K562 (cell line): ENCODE measurements around the gene SRSF9. TPM values are rescaled to one million over a fixed set of nuclear protein-coding genes. Genes with fewer than 3 reads are reported as not detected.

Source experiments
- ARHGAP35 ChIP-seq: fragments of 450-650 bp; IDR thresholded peaks from 2 replicates; pipeline ENCODE4 v1.6.1; 2018; ENCODE audit not compliant: partially characterized antibody
- CHCHD3 ChIP-seq: fragments of 250-450 bp; sonication (Bioruptor Pico); IDR thresholded peaks from 2 replicates; pipeline ENCODE4 v2.1.2; 2022; ENCODE audit warnings: mild to moderate bottlenecking
- E2F4 ChIP-seq: sonication (generic); formaldehyde crosslinking; IDR thresholded peaks from 2 replicates; pipeline ENCODE4 v1.8.0; 2022; ENCODE audit warnings: mild to moderate bottlenecking, low read depth, missing genetic modification reagents
- LCOR ChIP-seq: sonication (generic); formaldehyde crosslinking; IDR thresholded peaks from 2 replicates; pipeline ENCODE4 v1.8.0; 2022; ENCODE audit warnings: mild to moderate bottlenecking, missing genetic modification reagents
- PCBP2 ChIP-seq: fragments of 200-400 bp; formaldehyde crosslinking; IDR thresholded peaks from 2 replicates; pipeline ENCODE4 v1.6.1; 2018; ENCODE audit warnings: low read length, low read depth, mild to moderate bottlenecking, moderate library complexity; ENCODE audit not compliant: poor library complexity, severe bottlenecking
- PURB ChIP-seq: sonication (generic); formaldehyde crosslinking; IDR thresholded peaks from 2 replicates; pipeline ENCODE4 v1.9.0; 2021; ENCODE audit warnings: low read depth, mild to moderate bottlenecking, missing genetic modification reagents
- ZEB2 ChIP-seq: fragments of 450-650 bp; IDR thresholded peaks from 2 replicates; pipeline ENCODE4 v1.6.1; 2016
- ZNF224 ChIP-seq: sonication (generic); formaldehyde crosslinking; IDR thresholded peaks from 2 replicates; pipeline ENCODE4 v1.8.0; 2022; ENCODE audit warnings: mild to moderate bottlenecking, missing genetic modification reagents
- polyA plus RNA-seq, 8 experiments: library from polyadenylated mRNA; depleted of rRNA in 4 of 8; stranded (reverse) in 5 of 8; unstranded in 3 of 8; fragments of >200 nt; fragmentation: Nextera tagmentation in 2 of 8; fragmentation: Illumina TruSeq in 1 of 8; extraction: Ambion mirVana in 2 of 8; extraction: Trizol in 1 of 8; gene quantifications; 2 replicates each; pipeline versions ENCODE4 v1.2.1 to v1.2.3, GENCODE V29; 2011 to 2014; ENCODE audit warnings: inconsistent platforms in 1 of 8, missing spikeins in 1 of 8
- total RNA-seq, 7 experiments: library from RNA; depleted of rRNA in 6 of 7; stranded (reverse); fragments of >200 nt in 6 of 7; fragmentation: Illumina TruSeq in 2 of 7; extraction: Trizol in 2 of 7; gene quantifications; 2 replicates each; pipeline versions ENCODE4 v1.2.1 to v1.2.3, GENCODE V29; 2011 to 2021; ENCODE audit warnings: low replicate concordance in 1 of 7
- TF ChIP-seq, protein P1 (sequence below): sonication (generic); formaldehyde crosslinking; IDR thresholded peaks from 2 replicates; pipeline ENCODE4 v1.8.0; 2022; ENCODE audit warnings: mild to moderate bottlenecking, missing genetic modification reagents
- TF ChIP-seq, protein P2 (sequence below): fragments of 250-450 bp; sonication (Bioruptor Pico); IDR thresholded peaks from 2 replicates; pipeline ENCODE4 v1.6.1; 2021; ENCODE audit warnings: mild to moderate bottlenecking
- TF ChIP-seq, protein P3 (sequence below): fragments of 250-450 bp; sonication (Bioruptor Pico); IDR thresholded peaks from 2 replicates; pipeline ENCODE4 v1.8.0; 2021; ENCODE audit warnings: moderate library complexity, mild to moderate bottlenecking, inconsistent platforms
- TF ChIP-seq, protein P4 (sequence below): sonication (generic); IDR thresholded peaks from 2 replicates; pipeline ENCODE4 v1.6.1; 2016
- TF ChIP-seq, protein P5 (sequence below): fragments of 250-450 bp; sonication (Bioruptor Pico); IDR thresholded peaks from 2 replicates; pipeline ENCODE4 v1.5.0; 2022; ENCODE audit warnings: mild to moderate bottlenecking
- TF ChIP-seq, protein P6 (sequence below): sonication (generic); formaldehyde crosslinking; IDR thresholded peaks from 2 replicates; pipeline ENCODE4 v1.8.0; 2022; ENCODE audit warnings: mild to moderate bottlenecking, missing genetic modification reagents

Gene SRSF9
- total and polyA plus RNA-seq, 9 of the 15 experiments (the other 6 are each of a cell fraction or from before 2014, with no cell fraction given): 40.3 to 291 (median 230) TPM

DNA sequence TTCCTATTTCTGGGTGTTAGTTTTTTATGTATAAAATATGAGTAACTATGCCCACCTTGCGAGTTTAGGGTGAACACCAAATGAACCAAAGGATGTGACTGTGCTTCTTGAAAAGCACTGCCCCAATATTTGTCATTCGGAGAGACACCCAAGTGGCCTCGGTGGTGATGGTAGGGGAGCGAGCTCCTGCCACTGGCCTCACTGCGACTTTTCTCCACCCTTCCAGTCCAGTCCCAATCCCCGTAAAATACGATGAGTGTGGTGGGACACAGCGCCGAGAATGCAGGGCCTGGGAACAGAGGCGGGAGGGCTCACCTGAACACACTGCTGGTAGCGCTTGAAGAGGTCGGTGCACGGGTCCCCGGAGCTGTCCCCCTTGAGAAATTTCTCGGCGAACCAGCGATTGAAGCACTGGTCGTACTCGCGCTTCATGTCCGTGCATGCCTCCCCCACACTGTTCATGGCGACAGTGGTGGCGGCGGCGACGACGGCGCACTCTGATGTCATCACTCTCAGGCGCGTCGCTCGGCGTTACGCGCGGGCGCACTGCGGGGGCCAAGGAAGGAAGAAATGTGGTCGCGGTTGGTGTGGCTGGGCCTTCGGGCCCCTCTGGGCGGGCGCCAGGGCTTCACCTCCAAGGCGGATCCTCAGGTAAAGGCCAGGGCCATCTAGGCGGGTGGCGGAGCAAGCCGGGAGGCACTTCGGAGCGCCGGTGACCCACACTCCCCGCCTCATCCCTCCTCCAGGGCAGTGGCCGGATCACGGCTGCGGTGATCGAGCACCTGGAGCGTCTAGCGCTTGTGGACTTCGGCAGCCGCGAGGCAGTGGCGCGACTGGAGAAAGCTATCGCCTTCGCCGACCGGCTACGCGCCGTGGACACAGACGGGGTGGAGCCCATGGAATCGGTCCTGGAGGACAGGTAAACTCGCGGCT, 23.4 kb downstream of the SRSF9 start, which contains the start of the genes GATC and TRIAP1 (continued):
- TF ChIP-seq, protein P1, sequence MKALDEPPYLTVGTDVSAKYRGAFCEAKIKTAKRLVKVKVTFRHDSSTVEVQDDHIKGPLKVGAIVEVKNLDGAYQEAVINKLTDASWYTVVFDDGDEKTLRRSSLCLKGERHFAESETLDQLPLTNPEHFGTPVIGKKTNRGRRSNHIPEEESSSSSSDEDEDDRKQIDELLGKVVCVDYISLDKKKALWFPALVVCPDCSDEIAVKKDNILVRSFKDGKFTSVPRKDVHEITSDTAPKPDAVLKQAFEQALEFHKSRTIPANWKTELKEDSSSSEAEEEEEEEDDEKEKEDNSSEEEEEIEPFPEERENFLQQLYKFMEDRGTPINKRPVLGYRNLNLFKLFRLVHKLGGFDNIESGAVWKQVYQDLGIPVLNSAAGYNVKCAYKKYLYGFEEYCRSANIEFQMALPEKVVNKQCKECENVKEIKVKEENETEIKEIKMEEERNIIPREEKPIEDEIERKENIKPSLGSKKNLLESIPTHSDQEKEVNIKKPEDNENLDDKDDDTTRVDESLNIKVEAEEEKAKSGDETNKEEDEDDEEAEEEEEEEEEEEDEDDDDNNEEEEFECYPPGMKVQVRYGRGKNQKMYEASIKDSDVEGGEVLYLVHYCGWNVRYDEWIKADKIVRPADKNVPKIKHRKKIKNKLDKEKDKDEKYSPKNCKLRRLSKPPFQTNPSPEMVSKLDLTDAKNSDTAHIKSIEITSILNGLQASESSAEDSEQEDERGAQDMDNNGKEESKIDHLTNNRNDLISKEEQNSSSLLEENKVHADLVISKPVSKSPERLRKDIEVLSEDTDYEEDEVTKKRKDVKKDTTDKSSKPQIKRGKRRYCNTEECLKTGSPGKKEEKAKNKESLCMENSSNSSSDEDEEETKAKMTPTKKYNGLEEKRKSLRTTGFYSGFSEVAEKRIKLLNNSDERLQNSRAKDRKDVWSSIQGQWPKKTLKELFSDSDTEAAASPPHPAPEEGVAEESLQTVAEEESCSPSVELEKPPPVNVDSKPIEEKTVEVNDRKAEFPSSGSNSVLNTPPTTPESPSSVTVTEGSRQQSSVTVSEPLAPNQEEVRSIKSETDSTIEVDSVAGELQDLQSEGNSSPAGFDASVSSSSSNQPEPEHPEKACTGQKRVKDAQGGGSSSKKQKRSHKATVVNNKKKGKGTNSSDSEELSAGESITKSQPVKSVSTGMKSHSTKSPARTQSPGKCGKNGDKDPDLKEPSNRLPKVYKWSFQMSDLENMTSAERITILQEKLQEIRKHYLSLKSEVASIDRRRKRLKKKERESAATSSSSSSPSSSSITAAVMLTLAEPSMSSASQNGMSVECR (CRISPR knock-in tag): peak; percentile 99
- TF ChIP-seq CHCHD3 (CRISPR knock-in tag) (no peak), ARHGAP35 (no peak), E2F4 (CRISPR knock-in tag) (peak; percentile 72), PURB (CRISPR knock-in tag) (no peak), LCOR (CRISPR knock-in tag) (peak; percentile 86), ZEB2 (no peak), PCBP2 (no peak), ZNF224 (CRISPR knock-in tag) (no peak)
- TF ChIP-seq, protein P2, sequence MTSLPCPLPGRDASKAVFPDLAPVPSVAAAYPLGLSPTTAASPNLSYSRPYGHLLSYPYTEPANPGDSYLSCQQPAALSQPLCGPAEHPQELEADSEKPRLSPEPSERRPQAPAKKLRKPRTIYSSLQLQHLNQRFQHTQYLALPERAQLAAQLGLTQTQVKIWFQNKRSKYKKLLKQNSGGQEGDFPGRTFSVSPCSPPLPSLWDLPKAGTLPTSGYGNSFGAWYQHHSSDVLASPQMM (CRISPR knock-in tag): no peak
- TF ChIP-seq, protein P3, sequence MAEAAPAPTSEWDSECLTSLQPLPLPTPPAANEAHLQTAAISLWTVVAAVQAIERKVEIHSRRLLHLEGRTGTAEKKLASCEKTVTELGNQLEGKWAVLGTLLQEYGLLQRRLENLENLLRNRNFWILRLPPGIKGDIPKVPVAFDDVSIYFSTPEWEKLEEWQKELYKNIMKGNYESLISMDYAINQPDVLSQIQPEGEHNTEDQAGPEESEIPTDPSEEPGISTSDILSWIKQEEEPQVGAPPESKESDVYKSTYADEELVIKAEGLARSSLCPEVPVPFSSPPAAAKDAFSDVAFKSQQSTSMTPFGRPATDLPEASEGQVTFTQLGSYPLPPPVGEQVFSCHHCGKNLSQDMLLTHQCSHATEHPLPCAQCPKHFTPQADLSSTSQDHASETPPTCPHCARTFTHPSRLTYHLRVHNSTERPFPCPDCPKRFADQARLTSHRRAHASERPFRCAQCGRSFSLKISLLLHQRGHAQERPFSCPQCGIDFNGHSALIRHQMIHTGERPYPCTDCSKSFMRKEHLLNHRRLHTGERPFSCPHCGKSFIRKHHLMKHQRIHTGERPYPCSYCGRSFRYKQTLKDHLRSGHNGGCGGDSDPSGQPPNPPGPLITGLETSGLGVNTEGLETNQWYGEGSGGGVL (CRISPR knock-in tag): no peak
- TF ChIP-seq, protein P4, sequence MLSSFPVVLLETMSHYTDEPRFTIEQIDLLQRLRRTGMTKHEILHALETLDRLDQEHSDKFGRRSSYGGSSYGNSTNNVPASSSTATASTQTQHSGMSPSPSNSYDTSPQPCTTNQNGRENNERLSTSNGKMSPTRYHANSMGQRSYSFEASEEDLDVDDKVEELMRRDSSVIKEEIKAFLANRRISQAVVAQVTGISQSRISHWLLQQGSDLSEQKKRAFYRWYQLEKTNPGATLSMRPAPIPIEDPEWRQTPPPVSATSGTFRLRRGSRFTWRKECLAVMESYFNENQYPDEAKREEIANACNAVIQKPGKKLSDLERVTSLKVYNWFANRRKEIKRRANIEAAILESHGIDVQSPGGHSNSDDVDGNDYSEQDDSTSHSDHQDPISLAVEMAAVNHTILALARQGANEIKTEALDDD: peak; percentile 12; the same call in 1 of the 2 replicates
- TF ChIP-seq, protein P5, sequence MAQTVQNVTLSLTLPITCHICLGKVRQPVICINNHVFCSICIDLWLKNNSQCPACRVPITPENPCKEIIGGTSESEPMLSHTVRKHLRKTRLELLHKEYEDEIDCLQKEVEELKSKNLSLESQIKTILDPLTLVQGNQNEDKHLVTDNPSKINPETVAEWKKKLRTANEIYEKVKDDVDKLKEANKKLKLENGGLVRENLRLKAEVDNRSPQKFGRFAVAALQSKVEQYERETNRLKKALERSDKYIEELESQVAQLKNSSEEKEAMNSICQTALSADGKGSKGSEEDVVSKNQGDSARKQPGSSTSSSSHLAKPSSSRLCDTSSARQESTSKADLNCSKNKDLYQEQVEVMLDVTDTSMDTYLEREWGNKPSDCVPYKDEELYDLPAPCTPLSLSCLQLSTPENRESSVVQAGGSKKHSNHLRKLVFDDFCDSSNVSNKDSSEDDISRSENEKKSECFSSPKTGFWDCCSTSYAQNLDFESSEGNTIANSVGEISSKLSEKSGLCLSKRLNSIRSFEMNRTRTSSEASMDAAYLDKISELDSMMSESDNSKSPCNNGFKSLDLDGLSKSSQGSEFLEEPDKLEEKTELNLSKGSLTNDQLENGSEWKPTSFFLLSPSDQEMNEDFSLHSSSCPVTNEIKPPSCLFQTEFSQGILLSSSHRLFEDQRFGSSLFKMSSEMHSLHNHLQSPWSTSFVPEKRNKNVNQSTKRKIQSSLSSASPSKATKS (CRISPR knock-in tag): no peak
- TF ChIP-seq, protein P6, sequence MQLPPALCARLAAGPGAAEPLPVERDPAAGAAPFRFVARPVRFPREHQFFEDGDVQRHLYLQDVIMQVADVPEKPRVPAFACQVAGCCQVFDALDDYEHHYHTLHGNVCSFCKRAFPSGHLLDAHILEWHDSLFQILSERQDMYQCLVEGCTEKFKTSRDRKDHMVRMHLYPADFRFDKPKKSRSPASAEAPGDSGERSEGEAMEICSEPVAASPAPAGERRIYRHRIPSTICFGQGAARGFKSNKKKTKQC (CRISPR knock-in tag): peak; percentile 48
